AG04450 (cell line): ENCODE measurements around the gene GPR161. TPM values are rescaled to one million over a fixed set of nuclear protein-coding genes. Genes with fewer than 3 reads are reported as not detected.

ENCODE experiments used
- CTCF ChIA-PET: fragments of 300-600, 350-600 bp; formaldehyde crosslinking; extraction: SDS; loops from one replicate; lab custom pipeline; 2022; ENCODE audit warnings: antibody characterized with exemption, inconsistent platforms; lab: Charles Lee
- POLR2A ChIA-PET: fragments of 350-600 bp; formaldehyde crosslinking; extraction: SDS; loops from one replicate; lab custom pipeline; 2021; ENCODE audit warnings: antibody characterized with exemption, inconsistent platforms; lab: Yijun Ruan, JAX
- DNase-seq: peaks from one replicate; pipeline ENCODE4 v3.0.0-alpha.2; 2011; ENCODE audit warnings: low read depth, low spot score
- H3K27ac ChIP-seq: one replicate; pipeline ENCODE4 v1.5.1; 2012; ENCODE audit warnings: low read depth, low read length, control low read depth
- H3K27me3 ChIP-seq: one replicate; pipeline ENCODE4 v1.6.0; 2012; ENCODE audit warnings: low read length; ENCODE audit not compliant: control insufficient read depth, insufficient read depth
- H3K4me3 ChIP-seq: 2 replicates; pipeline ENCODE4 v1.5.1; 2011; ENCODE audit warnings: mild to moderate bottlenecking, low read depth, low read length, control low read depth
- H3K9me3 ChIP-seq: 2 replicates; pipeline ENCODE4 v1.5.1; 2012; ENCODE audit warnings: low read length; ENCODE audit not compliant: control insufficient read depth, insufficient read depth
- CTCF ChIP-seq: IDR thresholded peaks from 2 replicates; pipeline ENCODE4 v1.5.1; 2011; ENCODE audit warnings: low read depth, low read length, control low read depth, inconsistent platforms
- polyA plus RNA-seq: library from polyadenylated mRNA; depleted of rRNA; stranded (reverse); fragments of >200 nt; gene quantifications from 2 replicates; pipeline ENCODE4 v1.2.3, GENCODE V29; 2011

GPR161 gene
- polyA plus RNA-seq, 1 experiment, result 14.1 TPM

DNA sequence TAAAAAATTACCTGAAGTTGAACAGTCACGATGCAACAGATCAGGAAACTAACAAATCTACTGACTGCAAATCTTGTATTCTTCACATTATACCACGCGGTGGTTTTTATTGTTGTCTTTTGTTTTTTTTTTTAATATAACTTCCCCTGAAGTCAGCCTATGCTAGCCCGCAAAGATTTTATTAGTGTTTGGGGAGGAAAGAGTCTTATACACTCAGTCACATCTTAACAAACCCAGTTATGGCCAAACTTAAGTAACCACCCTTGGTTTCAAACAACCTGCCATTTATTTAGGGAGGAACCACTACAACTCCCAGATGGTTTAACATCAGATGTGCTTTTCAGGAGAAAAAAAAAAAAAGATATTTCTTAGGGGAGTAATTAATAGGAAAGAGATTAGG lies 15.2 kb upstream of the GPR161 start:
- no peak for DNase-seq
- no peak for TF ChIP-seq CTCF
- CTCF ChIA-PET, result no interaction called here
- Histone ChIP-seq H3K27ac (no peak overlapping the region), H3K9me3 (no peaks in the 10 kb centered on the region), H3K4me3 (no peak overlapping the region), H3K27me3 (no peaks in the 10 kb centered on the region)
- POLR2A ChIA-PET, result no interaction called here

- H3K27ac ChIP-seq, result no peak overlapping the region
- CTCF ChIA-PET, result interaction anchor here (1.2 kb wide), 1 partner anchor 68 kb away, joined by 4 read pairs; no protein-coding TSS in a partner anchor
- no peak overlapping the region for H3K4me3 ChIP-seq
- POLR2A ChIA-PET, result no interaction called here
- H3K27me3 ChIP-seq, result no peaks in the 10 kb centered on the region
- no peaks in the 10 kb centered on the region for H3K9me3 ChIP-seq
- no peak for TF ChIP-seq CTCF
- DNase-seq, result no peak
Measured at GRCh38 chr1:168150283-168150682, 13.6 kb upstream of the GPR161 start.

DNA sequence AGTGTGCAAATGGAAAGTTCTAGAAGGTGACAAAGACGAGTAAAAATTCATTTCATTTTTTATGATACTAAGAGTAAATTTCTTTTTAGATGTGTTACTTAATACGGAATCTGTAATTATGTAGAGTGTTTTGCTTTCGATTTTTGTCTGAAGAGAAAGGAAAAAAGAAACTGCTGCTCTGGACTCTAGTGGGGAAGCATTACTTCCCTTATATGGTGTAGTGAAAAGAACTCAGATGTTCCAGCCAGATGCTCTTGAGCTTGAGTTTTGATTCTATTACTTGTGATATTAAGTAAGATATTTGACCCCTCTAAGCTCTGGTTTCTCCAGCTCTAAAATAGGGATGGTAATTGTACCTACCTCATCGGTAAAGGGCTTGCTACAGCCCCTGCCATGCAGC lies 12.2 kb upstream of the GPR161 start:
- H3K27me3 ChIP-seq, result no peaks in the 10 kb centered on the region
- no peaks in the 10 kb centered on the region for H3K9me3 ChIP-seq
- ChIA-PET POLR2A (no interaction called here), CTCF (interaction anchor here (0.6 to 1.0 kb wide), 2 partner anchors 11 to 20 kb away, joined by 3 to 5 read pairs; no protein-coding TSS in a partner anchor)
- no peak for TF ChIP-seq CTCF
- H3K27ac ChIP-seq, result no peak overlapping the region
- no peak overlapping the region for H3K4me3 ChIP-seq
- no peak for DNase-seq

DNA sequence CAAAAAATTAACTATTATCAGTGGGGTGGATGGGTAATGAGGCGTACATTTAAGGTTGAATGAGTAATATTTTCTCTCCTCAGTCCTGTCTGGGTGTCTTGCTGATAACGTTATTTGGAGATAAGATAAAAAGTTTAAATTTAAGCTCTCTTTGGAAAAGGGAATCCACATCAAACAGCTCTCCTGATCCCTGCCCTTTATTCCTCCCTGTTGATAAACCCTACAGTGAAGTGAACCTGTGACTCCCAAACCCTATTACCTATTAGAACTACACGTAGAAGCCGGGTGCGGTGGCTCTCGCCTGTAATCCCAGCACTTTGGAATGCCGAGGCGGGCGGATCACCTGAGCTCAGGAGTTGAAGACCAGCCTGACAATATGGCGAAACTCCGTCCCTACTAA lies 9.9 kb upstream of the GPR161 start:
- Histone ChIP-seq H3K27me3 (no peaks in the 10 kb centered on the region), H3K4me3 (no peak overlapping the region), H3K27ac (no peak overlapping the region), H3K9me3 (no peaks in the 10 kb centered on the region)
- DNase-seq, result no peak
- no peak for TF ChIP-seq CTCF
- ChIA-PET POLR2A (interaction anchor here (0.6 kb wide), 1 partner anchor 355 kb away, joined by 3 read pairs; no protein-coding TSS in a partner anchor), CTCF (interaction anchor here (1.0 to 1.6 kb wide), 3 partner anchors 8 to 64 kb away, joined by 3 to 9 read pairs (median 5); no protein-coding TSS in a partner anchor)

DNA sequence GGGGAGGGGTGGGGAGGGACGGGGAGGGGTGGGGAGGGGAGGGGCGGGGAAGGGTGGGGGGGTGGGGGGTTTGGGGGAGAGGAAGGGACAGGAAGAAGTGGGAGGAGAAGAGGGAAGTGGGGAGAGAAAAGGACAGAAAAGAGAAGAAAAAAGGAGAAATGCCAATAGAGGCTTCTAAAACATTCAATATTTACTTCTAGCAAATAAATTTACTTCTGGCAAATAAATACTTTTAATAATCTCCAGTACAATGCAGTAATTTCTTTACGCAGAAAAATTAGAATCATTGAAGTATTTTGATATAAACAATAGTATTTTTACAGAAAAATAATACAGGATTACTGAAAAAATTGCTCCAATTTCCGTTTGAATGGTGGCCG lies 9.4 kb upstream of the GPR161 start:
- TF ChIP-seq CTCF, result no peak
- Histone ChIP-seq H3K27me3 (no peaks in the 10 kb centered on the region), H3K4me3 (no peak overlapping the region), H3K9me3 (no peaks in the 10 kb centered on the region), H3K27ac (no peak overlapping the region)
- no peak for DNase-seq
- CTCF ChIA-PET, result interaction anchor here (0.9 to 1.8 kb wide), 22 partner anchors 7 to 425 kb away, joined by 3 to 26 read pairs (median 5); partner anchors contain the start of gene MPZL1
- POLR2A ChIA-PET, result no interaction called here
